ENCODE results near the gene SRBD1. TPM values are rescaled to one million over a fixed set of nuclear protein-coding genes. Genes with fewer than 3 reads are reported as not detected.

Gene SRBD1, protein sequence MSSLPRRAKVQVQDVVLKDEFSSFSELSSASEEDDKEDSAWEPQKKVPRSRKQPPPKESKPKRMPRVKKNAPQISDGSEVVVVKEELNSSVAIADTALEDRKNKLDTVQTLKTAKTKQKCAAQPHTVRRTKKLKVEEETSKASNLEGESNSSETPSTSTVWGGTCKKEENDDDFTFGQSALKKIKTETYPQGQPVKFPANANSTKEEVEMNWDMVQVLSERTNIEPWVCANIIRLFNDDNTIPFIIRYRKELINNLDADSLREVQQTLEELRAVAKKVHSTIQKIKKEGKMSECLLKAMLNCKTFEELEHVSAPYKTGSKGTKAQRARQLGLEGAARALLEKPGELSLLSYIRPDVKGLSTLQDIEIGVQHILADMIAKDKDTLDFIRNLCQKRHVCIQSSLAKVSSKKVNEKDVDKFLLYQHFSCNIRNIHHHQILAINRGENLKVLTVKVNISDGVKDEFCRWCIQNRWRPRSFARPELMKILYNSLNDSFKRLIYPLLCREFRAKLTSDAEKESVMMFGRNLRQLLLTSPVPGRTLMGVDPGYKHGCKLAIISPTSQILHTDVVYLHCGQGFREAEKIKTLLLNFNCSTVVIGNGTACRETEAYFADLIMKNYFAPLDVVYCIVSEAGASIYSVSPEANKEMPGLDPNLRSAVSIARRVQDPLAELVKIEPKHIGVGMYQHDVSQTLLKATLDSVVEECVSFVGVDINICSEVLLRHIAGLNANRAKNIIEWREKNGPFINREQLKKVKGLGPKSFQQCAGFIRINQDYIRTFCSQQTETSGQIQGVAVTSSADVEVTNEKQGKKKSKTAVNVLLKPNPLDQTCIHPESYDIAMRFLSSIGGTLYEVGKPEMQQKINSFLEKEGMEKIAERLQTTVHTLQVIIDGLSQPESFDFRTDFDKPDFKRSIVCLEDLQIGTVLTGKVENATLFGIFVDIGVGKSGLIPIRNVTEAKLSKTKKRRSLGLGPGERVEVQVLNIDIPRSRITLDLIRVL
- total RNA-seq (2022; extraction: Qiagen RNA extraction; ENCODE audit: low read depth), result 7.4 to 9.6 TPM (median 7.7 TPM) in 5 replicates

GRCh38 chr2:45611020-45611859 is at the start of gene SRBD1:
TSS of gene SRBD1 (minus strand) at chr2:45611267. CDS start at chr2:45605441, 5,826 bp downstream.

GRCh38 chr2:45651415-45652089 is 40.5 kb upstream of the SRBD1 start, which contains the start of gene PRKCE:
TSS of gene PRKCE (plus strand) at chr2:45651675.

Other genes with a start within 250 kb of the SRBD1 start
- gene PRKCE, start 40.4 kb upstream of the SRBD1 start, total RNA-seq (2022; extraction: Qiagen RNA extraction; ENCODE audit: low read depth), result 8.9 to 11.4 TPM (median 9.5 TPM) in 5 replicates